PFSK-1 (cell line): ENCODE data around the gene PDX1.

Experiments
- FOXP2 ChIP-seq: optimal IDR thresholded peaks from 2 replicates; pipeline ENCODE3; 2011; ENCODE audit warnings: borderline replicate concordance, control low read depth, inconsistent platforms; ENCODE audit not compliant: insufficient read depth; ENCODE audit errors: extremely low read length, extremely low read depth
- POLR2AphosphoS5 ChIP-seq: IDR thresholded peaks from 2 replicates; pipeline ENCODE4 v1.6.1; 2012; ENCODE audit warnings: low read depth, mild to moderate bottlenecking, control low read depth, low read length, moderate library complexity
- REST ChIP-seq, 2 experiments: IDR thresholded peaks; 2 replicates each; pipeline versions ENCODE4 v1.6.1 to v1.8.0; 2011 to 2012; ENCODE audit warnings: low read depth in 2 of 2, low read length in 2 of 2, control low read depth in 1 of 2, inconsistent platforms in 1 of 2, mild to moderate bottlenecking in 1 of 2, moderate library complexity in 1 of 2; ENCODE audit not compliant: insufficient read depth in 1 of 2
- SIN3A ChIP-seq: IDR thresholded peaks from 2 replicates; pipeline ENCODE4 v1.6.1; 2012; ENCODE audit warnings: mild to moderate bottlenecking, low read length, moderate library complexity, borderline replicate concordance; ENCODE audit not compliant: insufficient read depth
- TAF1 ChIP-seq: IDR thresholded peaks from 2 replicates; pipeline ENCODE4 v1.6.1; 2012; ENCODE audit warnings: low read length, control low read depth, borderline replicate concordance; ENCODE audit not compliant: insufficient read depth

Gene PDX1

GRCh38 chr13:27972478-27972820, 52.6 kb downstream of the PDX1 start:
- TF ChIP-seq POLR2AphosphoS5 (no peak), REST (IDR thresholded peaks at IDR 0.05; ENCODE audit: insufficient read depth in 1 of 2, low read depth in 2 of 2, low read length in 2 of 2) (no peak), TAF1 (no peak)

GRCh38 chr13:27973291-27973690, 53.5 kb downstream of the PDX1 start:
- TF ChIP-seq POLR2AphosphoS5 (no peak), TAF1 (no peak), SIN3A (no peak), REST (IDR thresholded peaks at IDR 0.05; ENCODE audit: insufficient read depth in 1 of 2, low read depth in 2 of 2, low read length in 2 of 2) (no peak), FOXP2 (no peak)

GRCh38 chr13:27973961-27974662, 54.3 kb downstream of the PDX1 start:
- TF ChIP-seq POLR2AphosphoS5 (no peak), TAF1 (no peak), FOXP2 (no peak), REST (IDR thresholded peaks at IDR 0.05; ENCODE audit: insufficient read depth in 1 of 2, low read depth in 2 of 2, low read length in 2 of 2) (no peak), SIN3A (no peak)
